ENCODE data around the gene LDLRAD3. TPM values are rescaled to one million over a fixed set of nuclear protein-coding genes. Genes with fewer than 3 reads are reported as not detected.

LDLRAD3 gene
- total RNA-seq, 1 experiment from 2014 or later, result 19.0 TPM

GRCh38 chr11:35943309-35943708, 553 bp upstream of the LDLRAD3 start:
- H3K27ac ChIP-seq (ENCODE audit: low read depth, low read length), result peak overlapping the region; percentile 39
- DNase-seq (ENCODE audit: low read depth, low spot score) (no peak), ATAC-seq (no peak)
- peaks cover 41% of the 10 kb centered on the region for H3K79me2 ChIP-seq (ENCODE audit: insufficient read depth, low read length)
- intact Hi-C loops (cut with micrococcal nuclease), result loop anchor here (10.0 kb wide), 1 partner anchor 329 kb away; the partner anchor contains the start of gene FJX1
- H2AFZ ChIP-seq (ENCODE audit: low read depth, low read length, poor library complexity, severe bottlenecking), result peak overlapping the region; percentile 98
- H3K36me3 ChIP-seq (ENCODE audit: control insufficient read depth in 1 of 2, insufficient read depth in 2 of 2, low read length in 2 of 2), result no peaks in the 10 kb centered on the region
- BruUV-seq (replicated peaks), result TSS peak; percentile 54
- RAD21 ChIA-PET (ENCODE audit: low non-redundant PET in 1 of 2, low total read pairs in 2 of 2, uncharacterized antibody in 2 of 2, unreplicated experiment in 2 of 2), result no interaction called here
- no peaks in the 10 kb centered on the region for H3K9me2 ChIP-seq (ENCODE audit: insufficient read depth)
- peaks cover 22 to 35% of the 10 kb centered on the region in 2 experiments for H3K4me1 ChIP-seq (ENCODE audit: control insufficient read depth in 1 of 2, insufficient read depth in 2 of 2, low read length in 2 of 2)
- no peak for TF ChIP-seq ZBTB33 (IDR thresholded peaks at IDR 0.05; ENCODE audit: extremely low read depth, insufficient replicate concordance, low read length)
- POLR2A ChIA-PET, result no interaction called here
- H4K20me1 ChIP-seq (ENCODE audit: insufficient read depth), result no peaks in the 10 kb centered on the region
- H3K4me2 ChIP-seq (ENCODE audit: low read length), result peak overlapping the region; percentile 91
- peak overlapping the region; percentile 70 for H3K9ac ChIP-seq (ENCODE audit: low read length)
- no peaks in the 10 kb centered on the region for H3K9me3 ChIP-seq (ENCODE audit: control insufficient read depth in 1 of 2, insufficient read depth in 1 of 2, low read depth in 1 of 2, low read length in 2 of 2)
- H3K4me3 ChIP-seq (replicated peaks in 1 of 2; ENCODE audit: low read depth in 1 of 2, low read length in 2 of 2), result peak overlapping the region; percentile 52 to 76
- H3K27me3 ChIP-seq (ENCODE audit: insufficient read depth, low read length), result no peaks in the 10 kb centered on the region
- CTCF ChIA-PET, result no interaction called here

- TF ChIP-seq CEBPB (IDR thresholded peaks at IDR 0.05; ENCODE audit: low read depth), result no peak
- TF ChIP-seq MAX (IDR thresholded peaks at IDR 0.05), result no peak
- TF ChIP-seq ELF1 (IDR thresholded peaks at IDR 0.05; ENCODE audit: borderline replicate concordance, low read depth), result no peak
- TF ChIP-seq CTCF (IDR thresholded peaks at IDR 0.05 in 2 of 3, conservative IDR thresholded peaks at IDR 0.05 in 1 of 3; ENCODE audit: borderline replicate concordance in 1 of 3, insufficient read depth in 1 of 3, low read depth in 2 of 3, low read length in 2 of 3), result no peak
- no peak for TF ChIP-seq ATF3 (IDR thresholded peaks at IDR 0.05)
- no peak for TF ChIP-seq ZFX (IDR thresholded peaks at IDR 0.05)
- TF ChIP-seq POLR2A (IDR thresholded peaks at IDR 0.05; ENCODE audit: borderline replicate concordance, extremely low read depth, insufficient read depth, insufficient read length), result no peak
- TF ChIP-seq POLR2AphosphoS5 (IDR thresholded peaks at IDR 0.05; ENCODE audit: low read depth, low read length), result no peak
- 0 out of 2 replicates have a peak, but pooled peaks have one; percentile 23 for TF ChIP-seq EGR1 (IDR thresholded peaks at IDR 0.05; ENCODE audit: low read depth)
- H3K9ac ChIP-seq (ENCODE audit: low read length), result peak overlapping the region; percentile 68
- peak overlapping the region; percentile 91 for H3K4me2 ChIP-seq (ENCODE audit: low read length)
- H3K79me2 ChIP-seq (ENCODE audit: insufficient read depth, low read length), result peaks cover 52% of the 10 kb centered on the region
- RAD21 ChIA-PET (ENCODE audit: low non-redundant PET in 1 of 2, low total read pairs in 2 of 2, uncharacterized antibody in 2 of 2, unreplicated experiment in 2 of 2), result no interaction called here
- intact Hi-C loops (cut with micrococcal nuclease), result loop anchor here (10.0 kb wide), 1 partner anchor 330 kb away; the partner anchor contains the start of gene FJX1
- ATAC-seq (no peak), DNase-seq (ENCODE audit: low read depth, low spot score) (no peak)
- H3K4me3 ChIP-seq (replicated peaks in 1 of 2; ENCODE audit: low read depth in 1 of 2, low read length in 2 of 2), result peak overlapping the region; percentile 72 to 76
- POLR2A ChIA-PET, result no interaction called here
- no peaks in the 10 kb centered on the region for H3K9me2 ChIP-seq (ENCODE audit: insufficient read depth)
- H3K27me3 ChIP-seq (ENCODE audit: insufficient read depth, low read length), result no peaks in the 10 kb centered on the region
- no peaks in the 10 kb centered on the region for H3K9me3 ChIP-seq (ENCODE audit: control insufficient read depth in 1 of 2, insufficient read depth in 1 of 2, low read depth in 1 of 2, low read length in 2 of 2)
- no peaks in the 10 kb centered on the region for H3K36me3 ChIP-seq (ENCODE audit: control insufficient read depth in 1 of 2, insufficient read depth in 2 of 2, low read length in 2 of 2)
- BruUV-seq (replicated peaks), result no TSS peak
- CTCF ChIA-PET, result no interaction called here
- peaks cover 22 to 35% of the 10 kb centered on the region in 2 experiments for H3K4me1 ChIP-seq (ENCODE audit: control insufficient read depth in 1 of 2, insufficient read depth in 2 of 2, low read length in 2 of 2)
- H4K20me1 ChIP-seq (ENCODE audit: insufficient read depth), result peaks cover 2% of the 10 kb centered on the region; the same call in 1 of the 2 replicates
- H3K27ac ChIP-seq (ENCODE audit: low read depth, low read length), result peak overlapping the region; percentile 68; the same call in 1 of the 2 replicates
- H2AFZ ChIP-seq (ENCODE audit: low read depth, low read length, poor library complexity, severe bottlenecking), result no peak overlapping the region
Observed at GRCh38 chr11:35944503-35945136, 758 bp downstream of the LDLRAD3 start.
